MCF 10A (cell line): ENCODE measurements around the gene MSANTD4. TPM values are rescaled to one million over a fixed set of nuclear protein-coding genes. Genes with fewer than 3 reads are reported as not detected.

Experiments used
- BruUV-seq: library from RNA; stranded (reverse); fragments of 400-500 nt; replicated peaks from 2 replicates; lab custom pipeline; 2021; lab: Mats Ljungman, UMichigan
- CTCF ChIA-PET: fragments of 300-600 bp; sonication (Branson Sonifier 250); formaldehyde crosslinking; extraction: SDS; loops from one replicate; lab custom pipeline; 2021; ENCODE audit warnings: antibody characterized with exemption, inconsistent platforms; lab: Yijun Ruan, JAX
- POLR2A ChIA-PET: fragments of 300-600, 350-650 bp; sonication (Branson Sonifier 250); formaldehyde crosslinking; extraction: SDS; loops from one replicate; lab custom pipeline; 2020; ENCODE audit warnings: antibody characterized with exemption, inconsistent platforms; lab: Yijun Ruan, JAX
- DNase-seq: peaks from one replicate; pipeline ENCODE4 v3.0.0-alpha.2; 2018; ENCODE audit not compliant: unreplicated experiment
- H3K27ac Mint-ChIP-seq: one replicate; pipeline ENCODE4 v1.8.0; 2022; ENCODE audit warnings: mild to moderate bottlenecking, low read depth, mixed read lengths; ENCODE audit not compliant: unreplicated experiment
- H3K27me3 Mint-ChIP-seq: one replicate; pipeline ENCODE4 v1.8.0; 2022; ENCODE audit warnings: mixed read lengths; ENCODE audit not compliant: insufficient read depth, unreplicated experiment
- H3K36me3 Mint-ChIP-seq: one replicate; pipeline ENCODE4 v1.8.0; 2022; ENCODE audit warnings: mild to moderate bottlenecking, moderate library complexity, mixed read lengths; ENCODE audit not compliant: insufficient read depth, unreplicated experiment
- H3K4me1 Mint-ChIP-seq: one replicate; pipeline ENCODE4 v1.8.0; 2022; ENCODE audit warnings: mixed read lengths; ENCODE audit not compliant: insufficient read depth, unreplicated experiment
- H3K4me3 Mint-ChIP-seq: one replicate; pipeline ENCODE4 v1.8.0; 2022; ENCODE audit warnings: mild to moderate bottlenecking, moderate library complexity, mixed read lengths; ENCODE audit not compliant: unreplicated experiment
- H3K9me3 Mint-ChIP-seq: one replicate; pipeline ENCODE4 v1.8.0; 2022; ENCODE audit warnings: mixed read lengths; ENCODE audit not compliant: unreplicated experiment
- CTCF ChIP-seq: fragments of 200-600 bp; IDR thresholded peaks from one replicate; pipeline ENCODE4 v1.8.0; 2022; ENCODE audit warnings: antibody characterized with exemption, mild to moderate bottlenecking; ENCODE audit not compliant: unreplicated experiment
- intact Hi-C: fragments of 100-400 bp; cut with micrococcal nuclease; formaldehyde crosslinking; loops from 2 replicates; pipeline ENCODE4 v1.14.1; 2022
- total RNA-seq: library from RNA; stranded (reverse); gene quantifications from 2 replicates; pipeline ENCODE4 v1.2.3, GENCODE V29; 2022

The MSANTD4 gene
- total RNA-seq, 1 experiment from 2014 or later, result 31.2 TPM

- no peaks in the 10 kb centered on the region for H3K4me1 Mint-ChIP-seq
- ChIA-PET CTCF (no interaction called here), POLR2A (interaction anchor here (0.6 kb wide), 1 partner anchor 1394 kb away, joined by 3 read pairs; no protein-coding TSS in a partner anchor)
- no peaks in the 10 kb centered on the region for H3K27me3 Mint-ChIP-seq
- no peak for TF ChIP-seq CTCF
- no peak overlapping the region for H3K4me3 Mint-ChIP-seq
- DNase-seq, result no peak
- BruUV-seq, result no TSS peak
- no peak overlapping the region for H3K27ac Mint-ChIP-seq
- H3K36me3 Mint-ChIP-seq, result peaks cover 11% of the 10 kb centered on the region
- intact Hi-C loops, result no loop called here
- no peaks in the 10 kb centered on the region for H3K9me3 Mint-ChIP-seq
Observed at GRCh38 chr11:105986554-105986953, 35.5 kb downstream of the MSANTD4 start.

- no peaks in the 10 kb centered on the region for H3K27me3 Mint-ChIP-seq
- no TSS peak for BruUV-seq
- H3K36me3 Mint-ChIP-seq, result no peaks in the 10 kb centered on the region
- no peak for TF ChIP-seq CTCF
- intact Hi-C loops, result no loop called here
- ChIA-PET CTCF (interaction anchor here (1.2 kb wide), 1 partner anchor 39 kb away, joined by 5 read pairs; no protein-coding TSS in a partner anchor), POLR2A (interaction anchor here (0.7 kb wide), 1 partner anchor 8 kb away, joined by 4 read pairs; no protein-coding TSS in a partner anchor)
- no peak overlapping the region for H3K27ac Mint-ChIP-seq
- no peak overlapping the region for H3K4me3 Mint-ChIP-seq
- H3K9me3 Mint-ChIP-seq, result no peaks in the 10 kb centered on the region
- H3K4me1 Mint-ChIP-seq, result no peaks in the 10 kb centered on the region
- no peak for DNase-seq
Observed at GRCh38 chr11:105979997-105980703, 41.9 kb downstream of the MSANTD4 start.

GRCh38 chr11:105975128-105975527 is 46.9 kb downstream of the MSANTD4 start:
- intact Hi-C loops, result no loop called here
- Mint-ChIP-seq H3K9me3 (no peaks in the 10 kb centered on the region), H3K4me1 (no peaks in the 10 kb centered on the region), H3K36me3 (no peaks in the 10 kb centered on the region), H3K4me3 (no peak overlapping the region), H3K27ac (no peak overlapping the region), H3K27me3 (no peaks in the 10 kb centered on the region)
- no TSS peak for BruUV-seq
- peak; percentile 35 for DNase-seq
- POLR2A ChIA-PET, result no interaction called here
- CTCF ChIA-PET, result no interaction called here
- TF ChIP-seq CTCF, result no peak

- Mint-ChIP-seq H3K4me1 (peaks cover 8% of the 10 kb centered on the region), H3K36me3 (no peaks in the 10 kb centered on the region), H3K27me3 (no peaks in the 10 kb centered on the region), H3K4me3 (no peak overlapping the region), H3K9me3 (no peaks in the 10 kb centered on the region), H3K27ac (no peak overlapping the region)
- ChIA-PET CTCF (interaction anchor here (0.6 kb wide), 1 partner anchor 99 kb away, joined by 4 read pairs; no protein-coding TSS in a partner anchor), POLR2A (no interaction called here)
- TF ChIP-seq CTCF, result no peak
- no peak for DNase-seq
- BruUV-seq, result no TSS peak
- intact Hi-C loops, result no loop called here
Observed at GRCh38 chr11:105969756-105970155, 52.3 kb downstream of the MSANTD4 start.
